RPMI7951 (cell line): Measurements from ENCODE around the gene CNTNAP2. TPM values are rescaled to one million over a fixed set of nuclear protein-coding genes. Genes with fewer than 3 reads are reported as not detected.

Source experiments
- DNase-seq: peaks from one replicate; pipeline ENCODE4 v3.0.0-alpha.2; 2012; ENCODE audit warnings: low read depth
- total RNA-seq: library from RNA; depleted of rRNA; stranded (reverse); fragments of >200 nt; shearing (Covaris generic); gene quantifications from 2 replicates; pipeline ENCODE4 v1.2.3, GENCODE V29; 2014

CNTNAP2 gene
- total RNA-seq, 1 experiment from 2014 or later, result not detected

DNA sequence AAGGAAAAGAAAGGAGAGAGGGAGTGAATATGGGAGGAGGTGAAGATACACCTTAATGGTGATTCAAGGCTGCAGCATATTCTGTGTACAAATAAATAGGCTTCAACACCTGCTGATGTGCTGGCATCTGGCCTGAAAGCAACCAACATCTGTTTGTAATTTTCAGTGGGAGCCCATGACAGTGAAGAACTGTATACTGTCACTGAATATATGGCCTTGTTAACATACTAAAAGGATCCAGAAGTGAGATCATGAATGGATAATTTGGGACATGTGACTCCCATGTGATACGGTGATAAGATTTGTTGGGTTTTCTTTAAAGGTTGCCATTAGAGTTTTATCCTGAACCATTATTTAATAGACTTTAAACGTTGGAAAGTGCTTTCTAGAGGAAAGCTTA lies 459.3 kb downstream of the CNTNAP2 start:
- no peak for DNase-seq

DNA sequence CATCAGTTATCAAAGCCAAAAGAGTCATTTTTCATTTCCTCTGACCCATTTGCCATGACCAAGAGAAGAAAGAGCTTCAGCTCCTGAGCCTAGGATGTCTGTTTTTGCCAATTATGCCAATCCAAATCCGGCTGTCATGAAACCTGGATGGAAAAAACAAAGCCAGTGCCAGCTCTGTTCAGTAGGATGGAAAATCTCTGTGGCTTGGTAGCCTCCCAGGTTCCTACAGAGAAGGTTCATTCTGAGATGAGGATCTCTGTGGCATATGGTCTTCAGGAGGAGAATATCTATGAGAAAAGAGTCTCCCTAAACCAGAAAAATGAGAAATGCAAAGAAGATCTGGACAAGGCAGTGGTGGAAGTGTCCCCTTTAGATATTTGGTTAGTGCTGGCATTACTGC lies 475.4 kb downstream of the CNTNAP2 start:
- DNase-seq, result no peak

DNA sequence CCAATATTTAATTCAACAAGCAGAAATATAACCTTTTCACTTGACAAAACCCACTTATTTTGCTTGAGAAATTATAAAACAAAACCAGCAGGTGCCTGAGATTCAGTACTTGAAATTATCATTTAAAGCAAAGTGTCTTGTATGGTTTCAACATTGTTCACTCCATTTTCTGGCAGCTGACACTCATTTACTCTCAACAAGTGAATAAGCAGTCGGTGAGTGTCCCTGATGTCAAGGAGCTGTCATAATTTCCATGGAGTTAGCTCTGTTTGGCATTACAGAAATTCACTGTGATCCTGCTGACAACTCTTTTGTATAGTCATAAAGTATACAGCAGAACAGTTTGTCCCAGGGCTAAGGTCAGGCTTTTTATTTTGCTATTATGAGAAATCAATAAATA lies 490.0 kb downstream of the CNTNAP2 start:
- DNase-seq, result no peak

DNA sequence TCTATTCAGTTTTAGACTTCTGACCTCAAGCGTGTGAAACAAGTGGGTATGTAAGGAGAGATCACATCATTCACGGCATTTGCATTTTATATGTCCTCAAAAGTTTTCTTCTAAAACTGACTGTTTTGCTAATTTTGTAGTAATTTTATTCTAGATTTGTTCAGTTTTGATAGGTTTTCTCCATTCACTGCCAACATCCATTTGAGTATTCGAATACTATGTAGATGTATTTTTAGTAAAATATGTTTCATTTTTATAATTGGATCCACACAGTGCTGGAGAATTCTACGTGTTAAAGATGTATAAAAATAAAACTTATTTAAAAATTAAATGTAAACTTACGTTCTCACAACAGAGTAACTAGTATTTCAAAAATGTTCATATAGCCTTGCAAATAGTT lies 503.0 kb downstream of the CNTNAP2 start:
- no peak for DNase-seq

DNA sequence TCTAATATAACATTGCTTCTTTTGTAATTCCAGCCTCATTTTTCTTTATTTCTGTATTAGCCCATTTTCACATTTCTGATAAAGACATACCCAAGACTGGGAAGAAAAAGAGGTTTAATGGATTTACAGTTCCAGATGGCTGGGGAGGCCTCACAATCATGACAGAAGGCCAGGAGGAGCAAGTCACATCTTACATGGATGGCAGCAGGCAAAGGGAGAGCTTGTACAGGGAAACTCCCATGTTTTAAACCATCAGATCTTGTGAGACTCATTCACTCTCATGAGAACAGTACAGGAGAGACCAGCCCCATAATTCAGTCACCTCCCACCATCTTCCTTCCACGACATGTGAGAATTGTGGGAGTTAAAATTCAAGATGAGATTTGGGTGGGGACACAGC lies 510.3 kb downstream of the CNTNAP2 start:
- no peak for DNase-seq

DNA sequence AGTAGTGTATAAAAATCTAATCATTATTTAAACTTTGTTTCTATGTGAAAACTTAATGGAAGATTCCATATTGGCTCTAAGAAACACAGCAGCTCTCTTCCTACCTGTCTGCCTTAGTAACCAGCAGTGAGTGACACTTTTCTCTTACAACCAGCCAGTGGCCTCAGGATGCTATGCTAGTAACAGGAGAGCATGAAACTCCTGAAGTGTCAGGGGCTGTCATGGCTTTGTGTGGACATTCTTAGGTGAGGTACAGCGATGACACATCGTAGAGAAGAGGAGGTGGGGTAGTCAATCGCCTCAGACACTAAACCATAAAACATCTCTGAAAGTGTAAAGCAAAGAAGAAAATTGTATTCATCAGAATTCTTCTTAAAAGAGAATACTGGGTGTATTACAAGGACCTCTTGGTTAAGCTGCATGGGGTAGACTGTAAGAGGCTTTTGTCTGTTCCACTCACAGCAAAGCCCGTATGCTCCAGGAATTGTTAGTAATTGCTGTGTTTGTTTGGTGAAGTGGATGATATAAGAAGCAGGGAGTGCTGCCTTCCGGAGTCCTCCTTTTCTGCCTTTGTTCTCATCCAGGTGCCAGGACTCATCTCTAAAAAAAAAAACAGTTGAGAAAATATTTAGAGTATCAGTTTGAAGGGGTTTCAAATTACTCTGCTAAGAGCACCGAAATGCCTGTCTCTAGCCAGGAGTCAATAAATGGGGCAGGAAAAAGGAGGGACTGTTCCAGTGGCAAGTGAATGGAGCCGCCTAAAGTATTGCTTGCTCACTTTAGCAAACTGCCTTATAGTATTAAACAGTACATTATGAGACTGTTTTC lies 518.8 kb downstream of the CNTNAP2 start:
- no peak for DNase-seq

DNA sequence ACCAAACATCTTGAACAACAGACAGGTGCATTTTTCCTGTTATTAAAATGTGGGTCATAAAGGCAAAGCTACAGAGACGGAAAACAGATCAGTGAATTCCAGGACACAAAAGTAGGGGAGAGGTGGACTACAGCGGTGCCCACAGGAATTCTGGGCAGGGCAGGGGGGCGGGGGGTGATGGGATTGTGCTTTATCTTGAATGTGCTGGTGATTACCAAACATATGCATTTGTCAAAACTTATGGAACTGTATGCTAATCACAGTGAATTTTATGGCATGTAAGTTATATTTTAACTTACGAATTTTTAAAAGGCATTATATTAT lies 519.4 kb downstream of the CNTNAP2 start:
- no peak for DNase-seq

DNA sequence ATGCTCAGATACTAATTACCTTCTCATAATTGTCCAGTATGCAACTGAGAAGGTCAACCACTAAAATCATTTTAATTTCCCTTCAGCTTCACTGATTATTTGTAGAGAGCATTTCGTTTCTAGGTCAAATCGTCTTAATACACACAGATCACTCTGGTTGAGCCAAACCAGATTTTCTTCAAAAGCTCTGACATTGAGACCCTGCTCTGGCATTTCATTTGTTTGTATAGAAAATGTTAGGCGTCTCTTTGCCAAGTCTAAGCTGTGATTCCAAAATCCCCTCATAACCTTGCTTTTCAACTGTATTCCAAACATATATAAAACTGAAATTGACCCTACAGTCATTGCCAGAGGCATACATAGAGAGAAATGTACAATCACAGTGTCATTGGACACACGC lies 520.0 kb downstream of the CNTNAP2 start:
- no peak for DNase-seq

DNA sequence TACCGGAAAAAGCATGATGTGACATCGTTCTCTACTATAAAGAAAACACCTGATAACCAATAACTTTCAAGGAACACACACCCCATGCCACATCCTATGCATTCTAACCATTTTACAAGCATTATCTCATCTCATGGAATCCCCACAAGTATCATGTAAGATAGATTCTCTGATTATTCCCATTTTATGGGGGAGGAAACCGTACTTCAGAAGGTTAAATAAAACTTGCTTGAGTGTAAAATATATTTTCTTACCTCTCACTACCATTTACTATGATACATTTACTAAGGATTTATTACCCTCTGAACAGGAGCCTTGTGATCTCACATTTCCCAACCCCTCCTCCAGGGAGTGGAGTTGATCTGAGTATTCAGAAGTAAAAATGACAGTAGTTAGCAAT lies 522.7 kb downstream of the CNTNAP2 start:
- DNase-seq, result no peak

DNA sequence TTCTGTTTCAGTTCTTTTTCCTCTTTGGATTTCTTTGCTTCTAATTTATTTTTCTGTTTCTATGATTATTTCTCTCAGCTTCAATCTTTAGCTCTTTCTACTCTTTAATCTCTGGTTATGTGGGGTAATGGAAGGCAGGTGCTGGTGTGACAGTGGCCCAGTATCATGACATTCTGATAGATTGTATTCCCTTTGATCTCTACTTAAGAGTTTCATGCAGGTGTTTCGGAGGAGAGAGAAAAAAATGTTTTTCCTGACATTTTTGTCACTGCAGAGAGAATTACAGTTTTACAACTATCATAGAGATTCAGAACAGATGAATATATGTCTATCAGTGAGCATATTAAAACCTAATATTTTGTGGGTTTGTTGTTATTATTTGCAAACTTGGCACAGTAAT lies 524.9 kb downstream of the CNTNAP2 start:
- DNase-seq, result no peak

DNA sequence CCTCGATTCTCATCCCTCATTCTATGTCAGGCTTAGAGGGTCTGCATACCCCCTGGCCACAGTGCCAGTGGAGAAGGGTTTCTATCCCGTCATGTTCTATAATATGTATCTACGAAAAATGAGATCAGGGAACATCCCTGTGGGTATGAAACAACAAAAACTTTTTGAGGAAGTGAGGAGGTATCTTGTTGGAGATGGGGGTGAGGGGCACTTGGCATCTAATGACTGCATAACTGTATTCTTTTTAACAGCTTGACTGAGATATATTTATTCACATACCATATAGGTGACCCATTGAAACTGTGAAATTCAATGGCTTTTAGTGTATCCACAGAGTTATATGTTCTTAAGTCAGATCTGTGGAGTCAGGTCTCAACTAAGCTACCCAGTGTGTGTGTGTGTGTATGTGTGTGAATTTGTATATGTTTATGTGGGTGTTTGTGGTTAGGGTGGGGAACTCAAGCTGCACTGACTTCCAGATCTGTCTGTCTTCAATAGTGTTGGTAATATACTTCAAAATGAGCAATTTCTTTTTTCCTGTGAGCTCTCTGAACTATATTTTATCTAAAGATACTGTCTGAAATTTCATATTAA lies 528.9 kb downstream of the CNTNAP2 start:
- DNase-seq, result no peak

DNA sequence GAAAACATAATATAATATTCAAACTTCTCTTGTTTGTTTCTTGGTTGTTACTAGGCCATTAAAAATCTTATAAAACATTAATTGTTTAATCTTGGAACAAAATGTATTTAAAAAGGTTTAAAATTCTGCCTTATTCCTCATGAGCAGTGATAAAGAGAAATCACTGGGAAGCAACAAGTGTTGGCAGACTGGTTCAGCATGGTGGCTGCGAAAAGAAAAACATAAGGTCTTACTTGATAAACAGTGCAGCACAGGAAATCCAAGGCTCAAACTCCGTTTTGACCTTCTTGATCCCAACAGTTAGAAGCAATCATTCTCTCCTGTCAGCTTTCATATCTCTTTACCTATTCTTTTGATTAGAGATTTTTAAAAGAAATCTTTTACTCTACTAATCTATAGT lies 530.8 kb downstream of the CNTNAP2 start:
- no peak for DNase-seq

DNA sequence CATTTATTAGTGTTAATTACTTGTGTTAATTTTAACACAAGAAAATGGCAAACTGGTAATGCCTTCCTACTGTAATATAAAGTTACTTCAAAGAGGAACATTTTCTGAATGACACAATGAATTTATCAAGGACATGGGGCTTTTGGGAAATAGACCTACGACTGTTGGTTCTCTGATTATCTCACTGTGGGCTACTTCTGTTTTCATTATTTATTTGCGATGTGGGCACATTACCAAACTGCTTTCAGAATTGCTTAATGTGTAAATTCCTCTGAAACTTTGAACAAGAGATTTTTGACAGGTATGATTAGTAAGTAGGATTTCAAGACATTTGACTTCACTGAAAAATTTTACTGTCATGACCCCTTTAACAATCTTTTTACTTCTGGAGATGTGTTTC lies 535.6 kb downstream of the CNTNAP2 start:
- no peak for DNase-seq

DNA sequence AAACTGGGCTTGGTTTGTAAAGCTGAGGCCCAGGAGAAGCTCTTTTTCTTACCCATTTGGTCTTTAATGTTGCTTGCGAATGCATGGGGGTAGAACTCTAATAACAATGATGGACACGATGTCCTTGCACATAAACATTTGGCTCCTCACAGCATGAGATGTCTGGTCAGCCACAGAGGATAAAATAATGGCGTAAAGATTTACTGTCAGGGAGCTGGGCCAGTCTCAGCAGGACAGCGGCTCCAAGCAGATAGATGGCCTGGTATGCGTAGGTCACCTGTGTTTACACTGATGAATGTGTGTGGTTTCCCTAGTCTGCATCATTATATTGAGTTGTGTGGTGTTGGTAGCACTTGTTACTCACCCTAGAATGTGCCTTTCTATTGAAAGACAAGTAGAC lies 537.4 kb downstream of the CNTNAP2 start:
- no peak for DNase-seq

DNA sequence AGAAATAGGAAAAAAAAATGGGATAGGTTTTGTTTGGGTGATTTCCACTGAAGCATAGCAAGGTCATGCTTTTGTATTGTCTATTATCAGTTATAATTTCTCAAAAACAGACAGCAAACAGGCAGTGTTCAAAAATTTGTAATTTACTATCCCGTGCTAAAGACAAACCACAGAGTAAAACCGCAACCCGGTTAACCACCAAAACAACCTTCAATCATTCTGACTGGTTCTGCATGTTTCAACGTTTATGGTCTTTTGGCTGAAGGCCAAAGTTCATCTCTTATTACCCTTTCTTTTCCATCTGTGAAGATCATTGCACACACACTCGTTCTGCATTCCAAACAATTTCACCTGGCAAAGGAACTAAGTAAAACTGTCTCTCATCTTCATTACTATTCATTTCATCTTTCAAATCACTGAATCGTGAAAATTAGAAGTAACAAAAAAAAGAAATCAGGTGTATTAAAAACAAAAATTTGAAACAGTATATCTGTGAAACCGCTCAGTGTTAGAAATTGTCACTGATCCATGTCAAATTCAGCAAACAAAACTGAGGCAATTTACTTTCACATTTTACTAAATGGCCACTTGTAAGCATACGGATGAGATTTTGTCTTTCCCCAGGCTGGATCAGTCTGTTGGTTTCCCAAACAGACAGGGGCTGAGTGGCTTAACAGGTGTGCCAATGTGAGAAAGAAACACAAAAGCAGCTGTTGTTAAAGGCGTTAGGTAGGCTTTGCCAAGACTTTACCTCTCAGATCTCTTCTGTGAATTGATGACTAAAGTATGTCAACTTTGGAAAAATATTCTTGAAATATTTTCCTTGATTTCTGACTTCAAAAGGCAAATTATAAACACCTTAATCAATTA lies 539.6 kb downstream of the CNTNAP2 start:
- DNase-seq, result peak; percentile 1

DNA sequence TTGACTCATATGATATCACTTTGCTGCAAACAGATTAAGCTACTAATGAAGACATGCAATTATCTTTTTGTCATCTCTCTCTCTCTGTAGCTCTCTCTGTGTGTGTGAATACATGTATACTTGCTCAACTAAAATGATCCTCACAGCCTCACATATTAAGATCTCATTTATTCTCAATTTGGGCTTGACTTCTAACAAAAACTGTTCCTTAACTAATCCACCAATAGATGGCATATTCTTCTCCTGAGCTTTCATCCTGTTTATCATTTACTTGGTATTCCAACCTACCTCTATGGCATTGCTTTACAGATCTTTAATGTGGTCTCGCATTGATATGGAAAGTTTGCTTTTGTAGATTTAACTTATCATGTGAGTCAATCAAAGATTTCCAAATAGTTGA lies 540.4 kb downstream of the CNTNAP2 start:
- DNase-seq, result no peak

DNA sequence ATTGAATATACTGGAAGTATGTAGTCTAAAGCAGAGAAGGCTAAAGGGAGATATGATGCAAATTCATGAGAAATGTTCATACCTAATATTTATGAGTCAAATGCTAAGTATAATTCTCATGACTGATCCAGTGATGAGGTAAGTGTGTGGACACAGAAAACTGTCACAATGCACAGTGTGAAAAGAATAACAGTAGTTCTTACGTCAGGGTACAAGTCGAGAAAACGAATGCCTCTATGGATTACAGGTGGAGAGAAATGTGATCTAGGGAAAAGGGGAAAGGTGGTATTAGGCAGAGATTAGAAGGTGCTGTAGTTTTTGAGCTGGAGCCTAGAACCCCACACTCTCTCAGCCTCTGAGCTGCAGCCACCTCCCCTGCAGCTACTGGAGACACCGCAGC lies 542.0 kb downstream of the CNTNAP2 start:
- no peak for DNase-seq

DNA sequence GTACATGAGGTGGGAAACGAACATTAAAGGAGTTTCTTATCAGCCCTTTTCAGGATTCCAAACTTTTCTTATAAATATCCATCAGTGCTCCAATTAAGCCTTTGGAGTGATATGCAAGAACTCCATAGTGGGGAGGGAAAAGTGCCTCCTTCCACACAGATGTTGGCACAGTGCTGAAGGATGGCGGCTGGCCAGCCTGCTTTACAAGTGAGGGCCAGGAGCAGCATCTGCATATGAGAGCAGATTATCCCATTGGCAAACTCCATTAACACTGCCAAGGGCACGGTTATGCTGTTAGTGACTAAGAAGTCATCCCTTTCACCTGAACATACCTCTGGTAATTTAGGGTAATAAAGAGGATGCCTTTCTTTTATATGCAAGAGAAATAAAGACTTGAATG lies 543.1 kb downstream of the CNTNAP2 start:
- DNase-seq, result no peak

DNA sequence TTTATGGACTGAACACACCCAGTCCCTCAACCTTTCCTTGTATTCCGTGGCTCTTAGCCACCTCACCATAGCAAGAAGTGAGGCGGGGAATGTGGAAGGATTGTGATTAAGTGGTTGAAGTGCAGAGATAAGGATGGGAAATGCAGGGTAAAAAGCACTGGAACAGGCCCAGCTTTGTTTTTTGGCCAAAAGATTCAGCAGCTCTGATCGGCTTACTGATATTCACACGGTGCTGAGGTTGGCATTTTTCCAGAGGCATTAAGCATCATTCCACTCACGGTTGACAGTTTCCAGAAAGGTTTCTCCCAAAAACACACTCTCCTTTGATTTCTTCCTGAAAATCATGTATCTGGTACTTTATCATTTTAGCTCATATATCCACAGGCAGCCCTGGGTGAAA lies 544.2 kb downstream of the CNTNAP2 start:
- DNase-seq, result no peak

DNA sequence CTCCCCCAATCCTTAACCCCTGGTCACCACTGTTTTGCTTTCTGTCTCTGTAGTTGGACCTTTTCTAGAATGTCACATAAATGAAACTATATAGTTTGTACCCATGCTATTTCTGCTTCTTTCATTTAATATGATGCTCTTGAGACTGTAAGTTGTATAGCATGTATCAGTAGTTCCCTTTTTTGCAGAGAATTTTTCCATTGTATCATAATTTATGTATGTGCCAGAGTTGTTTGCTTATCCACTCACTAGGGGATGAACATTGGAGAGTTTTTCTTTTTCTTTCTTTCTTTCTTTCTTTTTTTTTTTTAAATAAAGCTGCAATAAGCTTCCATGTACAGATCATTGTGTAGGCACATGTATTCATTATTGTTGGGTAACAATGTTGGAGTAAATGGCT lies 544.8 kb downstream of the CNTNAP2 start:
- DNase-seq, result no peak

DNA sequence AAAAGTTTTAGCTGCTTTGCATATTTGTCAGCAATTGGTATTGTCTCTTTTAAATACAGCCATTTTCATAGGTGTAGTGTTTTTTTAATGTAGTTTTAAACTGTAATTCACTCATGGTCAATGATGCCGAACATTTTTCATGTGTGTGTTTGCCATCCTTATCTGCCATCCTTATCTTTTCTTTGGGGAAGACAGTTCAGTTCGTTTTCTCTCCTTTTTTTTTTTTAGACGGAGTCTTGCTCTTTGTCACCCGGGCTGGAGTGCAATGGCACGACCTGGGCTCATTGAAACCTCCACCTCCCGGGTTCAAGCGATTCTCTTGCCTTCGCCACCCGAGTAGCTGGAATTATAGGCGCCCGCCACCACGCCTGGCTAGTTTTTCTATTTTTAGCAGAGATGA lies 545.3 kb downstream of the CNTNAP2 start:
- no peak for DNase-seq

DNA sequence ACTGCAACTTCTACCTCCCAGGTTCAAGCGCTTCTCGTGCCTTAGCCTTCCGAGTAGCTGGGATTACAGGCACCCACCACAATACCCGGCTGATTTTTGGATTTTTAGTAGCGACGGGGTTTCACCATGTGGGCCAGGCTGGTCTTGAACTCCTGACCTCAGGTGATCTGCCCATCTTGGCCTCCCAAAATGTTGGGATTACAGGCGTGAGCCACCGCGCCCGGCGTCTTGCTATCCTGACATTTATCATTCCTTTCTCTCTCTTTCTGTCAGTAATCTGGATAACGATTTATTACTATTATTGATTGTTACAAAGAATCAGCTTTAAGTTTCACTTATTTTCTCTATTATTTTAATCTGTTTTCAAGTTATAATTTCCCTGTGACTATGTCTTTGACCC lies 548.4 kb downstream of the CNTNAP2 start:
- no peak for DNase-seq

DNA sequence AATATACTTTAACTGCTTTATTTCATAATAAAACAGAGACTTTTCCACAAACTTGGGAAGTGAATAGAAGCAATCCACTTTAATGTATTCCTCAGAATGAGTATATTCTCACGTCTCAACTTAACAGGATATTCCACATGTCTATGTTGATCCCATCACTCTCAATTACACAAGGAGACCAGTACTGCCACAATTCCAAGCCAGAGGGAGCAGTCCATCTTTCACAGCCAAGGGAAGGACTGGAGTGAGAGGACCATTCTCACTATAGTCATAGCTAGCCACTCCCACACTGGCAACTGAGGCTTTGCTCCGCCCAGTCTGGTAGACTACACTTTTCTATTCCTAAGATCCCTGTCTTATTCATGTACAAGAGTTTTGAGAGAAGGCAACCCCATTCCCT lies 553.9 kb downstream of the CNTNAP2 start:
- no peak for DNase-seq
